HepG2 (cell line): ENCODE data around the gene SPDYE16. TPM values are rescaled to one million over a fixed set of nuclear protein-coding genes. Genes with fewer than 3 reads are reported as not detected.
"Not testable (repeated sequence)": the region's sequence is repeated elsewhere in the genome, so short reads cannot be mapped to it uniquely, and the experiment has no call there.

Experiments used
- ATAC-seq: fragments of 200-7000 bp; cut with Tn5 transposase; 3 replicates; pipeline ENCODE4 v1.9.1; 2020; ENCODE audit warnings: mild to moderate bottlenecking, moderate library complexity
- BruUV-seq: library from RNA; stranded (reverse); fragments of 400-500 nt; replicated peaks from 2 replicates; lab custom pipeline; 2021; lab: Mats Ljungman, UMichigan
- CTCF ChIA-PET: fragments of 300-600 bp; formaldehyde crosslinking; extraction: SDS; loops from one replicate; lab custom pipeline; 2021; ENCODE audit warnings: low total read pairs, inconsistent platforms, low intra/inter-chr PET ratio; lab: Yijun Ruan, JAX
- POLR2A ChIA-PET: fragments of 350-600 bp; sonication (Branson Sonifier 250); formaldehyde crosslinking; loops from one replicate; lab custom pipeline; 2020; ENCODE audit warnings: antibody characterized with exemption, inconsistent platforms; lab: Yijun Ruan, JAX
- DNase-seq: peaks from one replicate; pipeline ENCODE4 v3.0.0-alpha.2; 2015; ENCODE audit warnings: low spot score
- FAIRE-seq: peaks from 3 replicates; lab custom pipeline; 2011; peaks lifted over from hg19 to GRCh38; lab: Jason Lieb, UNC
- H2AFZ ChIP-seq: one replicate; pipeline ENCODE4 v1.6.1; 2011; ENCODE audit warnings: low read length, inconsistent platforms
- H3K27ac ChIP-seq: fragments of 300-600 bp; 3 replicates; pipeline ENCODE4 v1.8.0; 2011; ENCODE audit warnings: mixed run types, mild to moderate bottlenecking, mixed read lengths, low read length, inconsistent platforms; ENCODE audit not compliant: insufficient read depth; ENCODE audit errors: extremely low read length
- H3K27me3 ChIP-seq, 2 experiments: fragments of 200-600 bp in 1 of 2; 2 replicates in 1 of 2; 3 replicates in 1 of 2; pipeline versions ENCODE4 v1.6.0 to v1.8.0; 2011; ENCODE audit warnings: low read length in 2 of 2, mild to moderate bottlenecking in 2 of 2, moderate library complexity in 2 of 2, inconsistent platforms in 1 of 2; ENCODE audit not compliant: insufficient read depth in 2 of 2, control insufficient read depth in 1 of 2
- H3K36me3 ChIP-seq, 2 experiments: fragments of 200-600 bp in 1 of 2; replicated peaks in 1 of 2; 2 replicates in 1 of 2; 3 replicates in 1 of 2; pipeline versions ENCODE4 v1.5.1 to v1.8.0; 2011; ENCODE audit warnings: low read length in 2 of 2, inconsistent platforms in 1 of 2; ENCODE audit not compliant: insufficient read depth in 2 of 2, control insufficient read depth in 1 of 2
- H3K4me1 ChIP-seq: 2 replicates; pipeline ENCODE4 v1.5.1; 2012; ENCODE audit warnings: low read length, inconsistent platforms; ENCODE audit not compliant: insufficient read depth
- H3K4me2 ChIP-seq: 2 replicates; pipeline ENCODE4 v1.6.0; 2011; ENCODE audit warnings: low read depth, low read length, inconsistent platforms
- H3K4me3 ChIP-seq, 3 experiments: fragments of 200-600 bp in 1 of 3; sonication (generic), shearing (Covaris generic) in 1 of 3; replicated peaks in 1 of 3; 2 replicates each; pipeline ENCODE4 v1.5.1; 2011 to 2016; ENCODE audit warnings: low read length in 3 of 3, inconsistent platforms in 2 of 3, low read depth in 2 of 3, mild to moderate bottlenecking in 2 of 3, control low read depth in 1 of 3, mixed read lengths in 1 of 3; ENCODE audit not compliant: insufficient read depth in 1 of 3
- H3K79me2 ChIP-seq: one replicate; pipeline ENCODE4 v1.6.1; 2011; ENCODE audit warnings: low read length, inconsistent platforms; ENCODE audit not compliant: insufficient read depth
- H3K9ac ChIP-seq: 2 replicates; pipeline ENCODE4 v1.6.0; 2011; ENCODE audit warnings: mild to moderate bottlenecking, low read depth, low read length, inconsistent platforms; ENCODE audit not compliant: insufficient read depth
- H3K9me3 ChIP-seq: 2 replicates; pipeline ENCODE4 v1.5.1; 2012; ENCODE audit warnings: mild to moderate bottlenecking, low read length
- H4K20me1 ChIP-seq: 2 replicates; pipeline ENCODE4 v1.6.0; 2011; ENCODE audit warnings: inconsistent platforms, mild to moderate bottlenecking, low read length, moderate library complexity; ENCODE audit not compliant: insufficient read depth
- CEBPG ChIP-seq: IDR thresholded peaks from 2 replicates; pipeline ENCODE4 v1.6.1; 2016
- FOXA1 ChIP-seq, 2 experiments: fragments of 450-650 bp in 1 of 2; sonication (generic) in 1 of 2; formaldehyde crosslinking in 1 of 2; IDR thresholded peaks; 2 replicates each; pipeline versions ENCODE4 v1.4.0 to v1.6.1; 2016 to 2020; ENCODE audit warnings: missing genetic modification reagents in 1 of 2
- FOXA3 ChIP-seq: IDR thresholded peaks from 2 replicates; pipeline ENCODE4 v1.6.1; 2016; ENCODE audit warnings: missing genetic modification reagents, missing compliant biosample characterization
- FOXP1 ChIP-seq, 2 experiments: fragments of 450-650 bp in 1 of 2; IDR thresholded peaks; 2 replicates each; pipeline ENCODE4 v1.6.1; 2017 to 2018; ENCODE audit warnings: antibody characterized with exemption in 1 of 2
- RBAK ChIP-seq: sonication (generic); formaldehyde crosslinking; IDR thresholded peaks from 2 replicates; pipeline ENCODE4 v1.5.1; 2020; ENCODE audit warnings: mild to moderate bottlenecking, missing genetic modification reagents
- SAP130 ChIP-seq: IDR thresholded peaks from 2 replicates; pipeline ENCODE4 v1.6.1; 2016; ENCODE audit warnings: low read depth
- SIX1 ChIP-seq: sonication (generic); formaldehyde crosslinking; IDR thresholded peaks from 2 replicates; pipeline ENCODE4 v1.4.0; 2020; ENCODE audit warnings: missing genetic modification reagents, borderline replicate concordance
- SIX4 ChIP-seq: sonication (generic); formaldehyde crosslinking; IDR thresholded peaks from 2 replicates; pipeline ENCODE4 v1.4.0; 2020; ENCODE audit warnings: missing genetic modification reagents
- ZNF12 ChIP-seq: sonication (generic); formaldehyde crosslinking; IDR thresholded peaks from 2 replicates; pipeline ENCODE4 v1.5.0; 2020; ENCODE audit warnings: missing genetic modification reagents
- WGBS: methylation state at CpG from one replicate; pipeline ENCODE4 v1.1.6; 2017; ENCODE audit warnings: low lambda C conversion rate; 5-methylcytosine and 5-hydroxymethylcytosine counted together
- in situ Hi-C: cut with HindIII; loops from 2 replicates; pipeline ENCODE4 v1.10.0; 2017; ENCODE audit warnings: low pct_unique_long_range_greater_than_20kb; ENCODE audit not compliant: extremely low pct_ligation_motif_present
- intact Hi-C: fragments of 100-400 bp; cut with micrococcal nuclease; formaldehyde crosslinking; loops from one replicate; pipeline ENCODE4 v1.10.0; 2022; ENCODE audit not compliant: unreplicated experiment
- polyA plus RNA-seq, 8 experiments: library from polyadenylated mRNA; depleted of rRNA in 3 of 8; stranded (reverse) in 7 of 8; unstranded in 1 of 8; fragments of >200 nt; fragmentation: Illumina TruSeq in 4 of 8; extraction: Trizol in 4 of 8; gene quantifications; 2 replicates each; pipeline versions ENCODE4 v1.2.1 to v1.2.3, GENCODE V29; 2011 to 2016; ENCODE audit warnings: low read depth in 4 of 8, missing spikeins in 1 of 8, mixed read lengths in 1 of 8; ENCODE audit not compliant: insufficient read depth in 1 of 8
- total RNA-seq, 5 experiments: library from RNA; depleted of rRNA; stranded (reverse); fragments of >200 nt; fragmentation: Illumina TruSeq; extraction: Trizol; gene quantifications; 2 replicates each; pipeline ENCODE4 v1.2.3, GENCODE V29; 2016; ENCODE audit warnings: low read depth in 1 of 5

SPDYE16 gene
- total and polyA plus RNA-seq, 2 of the 13 experiments (the other 11 are each of a cell fraction or from before 2014, with no cell fraction given) = 0.11 TPM; not detected in 1

- H3K4me2 ChIP-seq = peak overlapping the region; percentile 7; the same call in 1 of the 2 replicates
- H3K9me3 ChIP-seq; H3K27me3 ChIP-seq; H3K9ac ChIP-seq; H4K20me1 ChIP-seq; POLR2A ChIA-PET; H3K4me3 ChIP-seq; intact Hi-C loops; in situ Hi-C loops; CTCF ChIA-PET; H3K36me3 ChIP-seq; BruUV-seq; H3K27ac ChIP-seq; H2AFZ ChIP-seq; TF ChIP-seq FOXA1, FOXP1 (IDR thresholded peaks at IDR 0.05): not testable (repeated sequence)
- WGBS = 54% methylated on average over 2 of the region's 2 CpGs
- TF ChIP-seq FOXA1 (CRISPR knock-in tag; IDR thresholded peaks at IDR 0.05) = peak; percentile 45
- 0 out of 2 replicates have a peak, but pooled peaks have one; percentile 58 for TF ChIP-seq ZNF12
- peak; percentile 64; the same call in 1 of the 2 replicates for TF ChIP-seq SIX1 (CRISPR knock-in tag)
- peak; percentile 17; the same call in 1 of the 2 replicates for TF ChIP-seq SAP130 (CRISPR knock-in tag)
- 0 out of 2 replicates have a peak, but pooled peaks have one; percentile 8 for TF ChIP-seq CEBPG (CRISPR knock-in tag)
- TF ChIP-seq FOXP1 (CRISPR knock-in tag; IDR thresholded peaks at IDR 0.05) = peak; percentile 55; the same call in 1 of the 2 replicates
- peak; percentile 44 for TF ChIP-seq FOXA3
- peak; percentile 93 for TF ChIP-seq SIX4
- 0 out of 2 replicates have a peak, but pooled peaks have one; percentile 32 for TF ChIP-seq RBAK (CRISPR knock-in tag)
- DNase-seq (peak; percentile 34), FAIRE-seq (peak; percentile 61), ATAC-seq (peak; percentile 40)
- H3K79me2 ChIP-seq = peaks cover 11% of the 10 kb centered on the region
- peaks cover 32% of the 10 kb centered on the region for H3K4me1 ChIP-seq
These were observed 43.7 kb upstream of the SPDYE16 start for GRCh38 chr7:76586585-76587315.

GRCh38 chr7:76583636-76584281 lies 40.7 kb upstream of the SPDYE16 start:
- H3K4me1 ChIP-seq = peaks cover 32% of the 10 kb centered on the region
- H3K9ac ChIP-seq, H3K36me3 ChIP-seq, in situ Hi-C loops, ATAC-seq, intact Hi-C loops, CTCF ChIA-PET, H3K4me2 ChIP-seq, H2AFZ ChIP-seq, DNase-seq, H3K4me3 ChIP-seq, H3K9me3 ChIP-seq, H3K27ac ChIP-seq, H4K20me1 ChIP-seq, BruUV-seq, H3K27me3 ChIP-seq, POLR2A ChIA-PET, FAIRE-seq: not testable (repeated sequence)
- 97% methylated on average over 5 of the region's 5 CpGs for WGBS
- H3K79me2 ChIP-seq = peaks cover 11% of the 10 kb centered on the region

- H4K20me1 ChIP-seq, H3K9ac ChIP-seq, H3K4me2 ChIP-seq, H3K9me3 ChIP-seq, DNase-seq, H3K36me3 ChIP-seq, H3K4me3 ChIP-seq, CTCF ChIA-PET, H2AFZ ChIP-seq, H3K27me3 ChIP-seq, in situ Hi-C loops, BruUV-seq, intact Hi-C loops, H3K27ac ChIP-seq, POLR2A ChIA-PET: not testable (repeated sequence)
- Histone ChIP-seq H3K4me1 (peaks cover 28% of the 10 kb centered on the region), H3K79me2 (peaks cover 11% of the 10 kb centered on the region)
- FAIRE-seq (peak; percentile 12), ATAC-seq (peak; percentile 37; the same call in 1 of the 3 replicates)
- 94% methylated on average over 2 of the region's 2 CpGs for WGBS
These were observed 39.9 kb upstream of the SPDYE16 start for GRCh38 chr7:76582848-76583631.
